Thyroid gland (tissue), 4 donors: ENCODE data around the gene MED27. TPM values are rescaled to one million over a fixed set of nuclear protein-coding genes. Genes with fewer than 3 reads are reported as not detected.

Source experiments
- DNase-seq, 2 donors: peaks; one replicate each; pipeline ENCODE4 v3.0.0-alpha.2; 2019
- H3K27ac ChIP-seq, 3 donors: fragments of 200-600 bp; sonication (generic); 1 replicate in 2 of 3; 2 replicates in 1 of 3; pipeline ENCODE4 v1.5.1; 2016 to 2019; ENCODE audit warnings: mild to moderate bottlenecking in 1 of 3, moderate library complexity in 1 of 3
- H3K27me3 ChIP-seq: fragments of 200-600 bp; sonication (generic); one replicate; pipeline ENCODE4 v1.5.1; 2019
- H3K36me3 ChIP-seq, 2 donors: fragments of 200-600 bp; sonication (generic); one replicate each; pipeline ENCODE4 v1.5.1; 2016 to 2019
- H3K4me1 ChIP-seq, 2 donors: fragments of 200-600 bp; sonication (generic); one replicate each; pipeline ENCODE4 v1.5.1; 2017 to 2019
- H3K4me3 ChIP-seq, 3 donors: fragments of 200-600 bp; sonication (generic); replicated peaks in 1 of 3; 1 replicate in 2 of 3; 2 replicates in 1 of 3; pipeline ENCODE4 v1.5.1; 2016; ENCODE audit warnings: mild to moderate bottlenecking in 1 of 3
- H3K9me3 ChIP-seq: fragments of 200-600 bp; sonication (generic); one replicate; pipeline ENCODE4 v1.5.1; 2017
- POLR2A ChIP-seq, 2 donors: fragments of 450-650 bp; IDR thresholded peaks; one replicate each; pipeline ENCODE4 v1.6.1; 2017; ENCODE audit warnings: antibody characterized with exemption in 2 of 2, mild to moderate bottlenecking in 2 of 2, moderate library complexity in 1 of 2
- WGBS, 2 donors: methylation state at CpG; one replicate each; pipeline ENCODE4 v1.1.5; 2017; 5-methylcytosine and 5-hydroxymethylcytosine counted together
- intact Hi-C: fragments of 100-400 bp; cut with DNase I; formaldehyde crosslinking; loops from one replicate; pipeline ENCODE4 v1.15.1; 2023
- total RNA-seq, 4 donors: library from RNA; depleted of rRNA; stranded (reverse); fragments of >200 nt; gene quantifications; one replicate each; pipeline ENCODE4 v1.2.3, GENCODE V29; 2016
- TF ChIP-seq, protein P1 (sequence below), 6 experiments: fragments of 200-600 bp in 3 of 6; fragments of 450-650 bp in 3 of 6; sonication (generic) in 3 of 6; IDR thresholded peaks; one replicate each; pipeline ENCODE4 v1.5.1; 2016 to 2019; ENCODE audit warnings: antibody characterized with exemption in 6 of 6, mild to moderate bottlenecking in 2 of 6, inconsistent platforms in 1 of 6, moderate library complexity in 1 of 6

Gene MED27
- total RNA-seq, 4 donors from 2014 or later: 15.3 to 19.5 (median 16.7) TPM

GRCh38 chr9:131813116-131813515 lies 266.6 kb downstream of the MED27 start:
- Histone ChIP-seq H3K27me3 (no peaks in the 10 kb centered on the region), H3K9me3 (no peaks in the 10 kb centered on the region), H3K4me1 (no peaks in the 10 kb centered on the region), H3K4me3 (no peak overlapping the region), H3K27ac (no peak overlapping the region), H3K36me3 (no peaks in the 10 kb centered on the region)
- intact Hi-C loops: no loop called here
- TF ChIP-seq POLR2A (IDR thresholded peaks at IDR 0.05): no peak
- TF ChIP-seq, protein P1, sequence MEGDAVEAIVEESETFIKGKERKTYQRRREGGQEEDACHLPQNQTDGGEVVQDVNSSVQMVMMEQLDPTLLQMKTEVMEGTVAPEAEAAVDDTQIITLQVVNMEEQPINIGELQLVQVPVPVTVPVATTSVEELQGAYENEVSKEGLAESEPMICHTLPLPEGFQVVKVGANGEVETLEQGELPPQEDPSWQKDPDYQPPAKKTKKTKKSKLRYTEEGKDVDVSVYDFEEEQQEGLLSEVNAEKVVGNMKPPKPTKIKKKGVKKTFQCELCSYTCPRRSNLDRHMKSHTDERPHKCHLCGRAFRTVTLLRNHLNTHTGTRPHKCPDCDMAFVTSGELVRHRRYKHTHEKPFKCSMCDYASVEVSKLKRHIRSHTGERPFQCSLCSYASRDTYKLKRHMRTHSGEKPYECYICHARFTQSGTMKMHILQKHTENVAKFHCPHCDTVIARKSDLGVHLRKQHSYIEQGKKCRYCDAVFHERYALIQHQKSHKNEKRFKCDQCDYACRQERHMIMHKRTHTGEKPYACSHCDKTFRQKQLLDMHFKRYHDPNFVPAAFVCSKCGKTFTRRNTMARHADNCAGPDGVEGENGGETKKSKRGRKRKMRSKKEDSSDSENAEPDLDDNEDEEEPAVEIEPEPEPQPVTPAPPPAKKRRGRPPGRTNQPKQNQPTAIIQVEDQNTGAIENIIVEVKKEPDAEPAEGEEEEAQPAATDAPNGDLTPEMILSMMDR (IDR thresholded peaks at IDR 0.05): no peak
- no peak for DNase-seq
- 80 to 89% methylated on average over 9 of the region's 9 CpGs for WGBS, 2 donors

DNA sequence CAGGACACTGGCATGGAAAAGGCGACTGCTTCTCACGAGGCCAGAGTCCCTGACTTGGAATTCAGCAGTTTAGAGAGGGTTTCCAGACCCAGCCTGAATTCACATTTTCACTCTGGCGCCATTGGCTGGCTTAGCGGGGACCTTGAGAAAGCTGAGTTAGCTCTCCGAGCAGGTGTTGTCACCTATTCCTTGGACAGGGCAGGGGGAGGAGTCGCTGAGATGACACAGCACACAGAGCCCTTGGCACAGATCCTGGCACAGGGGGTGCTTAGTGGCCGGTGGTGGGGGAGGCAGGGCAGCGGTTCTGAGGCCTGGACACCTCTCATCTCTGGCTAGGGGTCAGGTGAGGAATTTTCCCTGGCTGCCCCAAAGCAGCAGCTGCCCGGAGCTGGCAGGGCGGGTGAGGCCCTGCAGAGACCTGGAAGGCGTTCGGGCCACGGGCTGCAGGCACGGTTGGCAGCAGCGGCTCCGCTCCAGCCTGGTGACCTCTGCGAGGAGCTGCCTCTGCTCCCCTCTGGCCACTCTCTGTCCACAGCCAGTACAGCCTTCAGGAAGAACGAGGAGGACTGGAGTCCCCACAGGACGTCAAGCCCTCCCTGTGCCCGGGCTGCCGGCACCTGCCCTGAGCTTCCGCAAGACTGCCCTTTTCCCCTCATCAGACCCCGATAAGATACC lies 267.4 kb downstream of the MED27 start:
- no peaks in the 10 kb centered on the region for H3K27me3 ChIP-seq
- H3K36me3 ChIP-seq: no peaks in the 10 kb centered on the region
- no peak for TF ChIP-seq POLR2A (IDR thresholded peaks at IDR 0.05)
- no peak for DNase-seq
- H3K9me3 ChIP-seq: no peaks in the 10 kb centered on the region
- no peaks in the 10 kb centered on the region for H3K4me1 ChIP-seq
- intact Hi-C loops: no loop called here
- no peak overlapping the region for H3K4me3 ChIP-seq
- WGBS, 2 donors: 80 to 87% methylated on average over 15 to 22 of the region's 23 CpGs
- no peak overlapping the region for H3K27ac ChIP-seq

DNA sequence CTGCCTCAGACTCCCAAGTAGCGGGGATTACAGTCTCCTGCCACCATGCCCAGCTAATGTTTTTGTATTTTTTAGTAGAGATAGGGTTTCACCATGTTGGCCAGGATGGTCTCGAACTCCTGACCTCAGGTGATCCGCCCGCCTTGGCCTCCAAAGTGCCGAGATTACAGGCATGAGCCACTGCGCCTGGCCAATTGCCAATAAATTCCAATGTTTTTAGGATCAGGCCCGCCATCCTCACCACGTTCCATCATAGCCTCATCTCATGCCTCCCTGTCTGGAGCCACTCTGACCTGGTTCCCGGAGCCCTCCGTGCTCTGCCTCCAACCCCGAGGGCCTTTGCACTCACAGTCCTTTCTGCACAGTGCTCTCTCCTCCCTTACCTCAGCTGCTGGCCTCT lies 268.3 kb downstream of the MED27 start:
- Histone ChIP-seq H3K27me3 (no peaks in the 10 kb centered on the region), H3K4me1 (no peaks in the 10 kb centered on the region), H3K4me3 (no peak overlapping the region), H3K36me3 (no peaks in the 10 kb centered on the region), H3K27ac (no peak overlapping the region), H3K9me3 (no peaks in the 10 kb centered on the region)
- TF ChIP-seq, protein P1 (IDR thresholded peaks at IDR 0.05): no peak
- TF ChIP-seq POLR2A (IDR thresholded peaks at IDR 0.05): no peak
- WGBS, 2 donors: 90 to 91% methylated on average over 11 of the region's 11 CpGs
- no peak for DNase-seq
- intact Hi-C loops: no loop called here

- WGBS, 2 donors: 60 to 64% methylated on average over 8 to 23 of the region's 23 CpGs
- no peak for TF ChIP-seq POLR2A (IDR thresholded peaks at IDR 0.05)
- TF ChIP-seq, protein P1 (IDR thresholded peaks at IDR 0.05): no peak
- DNase-seq: peak in 1 of 2 donors; percentile 4
- Histone ChIP-seq H3K27me3 (no peaks in the 10 kb centered on the region), H3K27ac (no peak overlapping the region), H3K36me3 (no peaks in the 10 kb centered on the region), H3K4me3 (no peak overlapping the region), H3K9me3 (no peaks in the 10 kb centered on the region), H3K4me1 (no peaks in the 10 kb centered on the region)
- intact Hi-C loops: no loop called here
Measured at GRCh38 chr9:131810351-131811170, 269.1 kb downstream of the MED27 start.

Other genes with a start within 250 kb of the MED27 start
- 1 to 10 TPM in 1 of 4 donors, under 1 TPM in 3; 0.44 to 1.2 (median 0.75) TPM for gene NTNG2, start 82.2 kb upstream of the MED27 start, total RNA-seq